HG02678 (cell line): ENCODE results near the gene SLC19A1.

Experiments used
- ATAC-seq: cut with Tn5 transposase; IDR thresholded peaks from one replicate; pipeline ENCODE4 v1.9.1; 2021; ENCODE audit warnings: mild to moderate bottlenecking, moderate library complexity; ENCODE audit not compliant: unreplicated experiment

Gene SLC19A1

GRCh38 chr21:45482899-45483821 is 59.1 kb downstream of the SLC19A1 start:
- no peak for ATAC-seq

GRCh38 chr21:45481977-45482898 is 60.0 kb downstream of the SLC19A1 start:
- no peak for ATAC-seq

- no peak for ATAC-seq
These were observed 60.7 kb downstream of the SLC19A1 start for GRCh38 chr21:45481566-45481965.

- no peak for ATAC-seq
These were observed 61.3 kb downstream of the SLC19A1 start for GRCh38 chr21:45480701-45481500.

- no peak for ATAC-seq
These were observed 62.3 kb downstream of the SLC19A1 start for GRCh38 chr21:45479691-45480675.

GRCh38 chr21:45478816-45479669 is 63.2 kb downstream of the SLC19A1 start:
- ATAC-seq: no peak

GRCh38 chr21:45478115-45478801 is 64.0 kb downstream of the SLC19A1 start:
- no peak for ATAC-seq

GRCh38 chr21:45477176-45478114 is 64.8 kb downstream of the SLC19A1 start:
- no peak for ATAC-seq

GRCh38 chr21:45476582-45476981 is 65.7 kb downstream of the SLC19A1 start:
- ATAC-seq: no peak

- no peak for ATAC-seq
These were observed 66.3 kb downstream of the SLC19A1 start for GRCh38 chr21:45475797-45476570.

GRCh38 chr21:45475004-45475685 is 67.1 kb downstream of the SLC19A1 start:
- no peak for ATAC-seq

GRCh38 chr21:45474323-45474950 is 67.8 kb downstream of the SLC19A1 start:
- ATAC-seq: no peak

GRCh38 chr21:45473496-45474322 is 68.5 kb downstream of the SLC19A1 start:
- no peak for ATAC-seq
